ENCODE data around the gene ALCAM.

Gene ALCAM

DNA sequence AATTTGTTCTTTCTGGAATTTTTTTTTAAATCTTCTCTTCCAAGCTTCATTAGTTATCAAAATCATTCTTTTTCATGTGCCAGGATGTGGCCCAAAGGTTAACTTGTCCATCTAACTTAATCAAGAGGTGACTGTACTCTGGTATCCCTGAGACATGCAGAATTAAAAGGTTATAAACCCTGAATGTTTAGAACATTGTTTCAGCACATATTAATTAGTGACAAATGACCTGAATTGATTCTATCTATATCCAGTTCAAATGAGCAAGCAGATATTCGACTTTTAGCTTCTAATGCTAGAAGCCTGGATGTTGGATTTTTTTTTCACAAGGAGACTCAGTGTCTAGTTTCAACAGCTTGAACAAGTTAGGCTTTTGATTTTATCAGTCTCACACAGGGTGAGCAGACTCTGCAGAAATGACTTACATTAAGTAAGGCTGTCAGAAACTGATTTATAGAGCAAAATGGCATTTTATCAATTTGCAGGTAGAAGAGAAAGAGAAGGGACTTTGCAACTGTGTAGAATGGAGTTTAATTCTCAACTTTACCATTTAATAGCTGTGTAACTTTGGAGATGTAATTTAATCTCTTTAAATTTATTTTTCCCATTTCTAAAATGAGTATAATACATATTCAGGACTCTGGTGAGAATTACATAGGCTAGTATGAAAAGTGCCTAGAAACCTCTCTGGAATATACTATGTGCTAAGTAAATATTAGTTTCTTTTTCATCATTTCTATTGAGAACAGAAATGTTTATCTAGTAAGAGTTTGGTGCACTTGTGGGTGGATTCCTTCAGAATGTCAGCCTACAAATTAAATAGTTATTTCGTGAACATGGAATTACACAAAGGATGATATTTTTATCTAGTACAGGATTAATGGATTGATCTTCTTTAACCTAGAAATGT is 100.0 kb downstream of the ALCAM start:
- DNase-seq (ENCODE audit: low read depth, low spot score): no peak
- H3K27ac ChIP-seq: no peak overlapping the region

DNA sequence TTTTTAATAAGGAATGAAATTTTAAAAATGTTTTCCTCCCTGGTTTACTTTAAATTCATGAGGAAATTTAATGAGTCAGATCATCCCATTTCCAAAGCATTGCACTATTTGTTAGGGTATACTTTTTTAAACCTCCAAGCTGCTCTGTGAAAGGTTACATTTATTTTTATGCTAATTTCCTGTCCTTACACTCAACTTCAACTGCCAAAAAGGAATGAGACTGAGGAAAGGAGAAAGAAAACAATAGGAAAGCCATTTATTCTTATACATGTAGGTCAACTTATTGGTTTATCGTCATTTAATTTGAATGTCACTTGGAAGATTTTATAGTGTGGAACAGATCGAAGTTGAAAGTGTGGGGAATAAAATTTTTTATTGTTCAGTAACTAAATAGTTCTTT is 104.1 kb downstream of the ALCAM start:
- no peak overlapping the region for H3K27ac ChIP-seq
- DNase-seq (ENCODE audit: low read depth, low spot score): no peak

DNA sequence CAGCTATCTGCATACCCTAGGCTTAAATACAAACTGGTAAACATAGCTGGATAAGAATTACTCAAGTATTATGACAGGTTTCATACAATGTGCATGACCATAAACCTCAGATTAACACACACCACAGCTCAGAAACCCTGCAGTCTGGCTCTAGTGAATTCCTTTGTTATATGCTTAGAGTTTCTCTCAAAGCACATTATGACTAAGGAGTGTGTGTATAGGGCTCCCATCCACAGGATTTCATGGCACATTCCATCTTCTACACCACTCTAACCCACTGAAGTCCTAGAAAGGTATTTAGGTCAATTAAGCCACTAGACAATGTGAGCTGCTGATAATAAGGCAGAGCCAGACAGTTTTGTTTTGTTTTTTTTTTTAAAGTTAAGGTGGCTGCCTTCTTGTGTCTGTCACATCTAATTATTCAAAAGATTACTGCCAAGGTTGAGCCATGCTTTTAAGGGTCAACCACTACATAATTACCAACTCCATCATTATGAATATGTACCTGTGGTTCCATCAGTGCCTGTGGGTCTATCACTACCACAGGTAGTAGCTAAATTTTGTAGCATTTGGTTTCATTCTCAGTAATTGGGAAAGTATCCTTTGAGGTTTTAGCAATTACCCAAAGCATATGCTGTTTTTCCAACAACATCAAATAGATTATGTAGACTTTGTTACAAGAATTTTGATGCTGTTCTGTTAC is 107.0 kb downstream of the ALCAM start:
- H3K27ac ChIP-seq: peak overlapping the region; percentile 19
- DNase-seq (ENCODE audit: low read depth, low spot score): peak; percentile 56

DNA sequence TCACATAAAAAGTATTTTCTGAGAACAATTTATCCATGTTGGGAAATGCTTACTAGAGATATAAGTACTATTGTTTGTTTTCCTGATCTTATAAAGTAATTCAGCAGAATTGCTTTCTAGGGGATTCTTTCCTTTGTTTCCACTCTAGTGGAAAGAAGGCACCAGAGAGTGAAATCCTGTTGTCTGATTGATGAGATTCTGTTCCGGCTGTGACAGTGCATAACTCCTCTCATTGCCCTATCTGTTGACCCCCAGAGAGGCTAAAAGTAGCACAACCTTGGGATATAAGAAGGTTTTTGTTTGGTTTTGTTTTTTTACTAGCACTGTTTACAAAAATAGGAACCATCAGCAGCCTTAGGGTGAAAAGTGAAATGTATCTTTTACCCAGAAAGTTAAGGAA is 114.1 kb downstream of the ALCAM start:
- H3K27ac ChIP-seq: no peak overlapping the region
- no peak for DNase-seq (ENCODE audit: low read depth, low spot score)

DNA sequence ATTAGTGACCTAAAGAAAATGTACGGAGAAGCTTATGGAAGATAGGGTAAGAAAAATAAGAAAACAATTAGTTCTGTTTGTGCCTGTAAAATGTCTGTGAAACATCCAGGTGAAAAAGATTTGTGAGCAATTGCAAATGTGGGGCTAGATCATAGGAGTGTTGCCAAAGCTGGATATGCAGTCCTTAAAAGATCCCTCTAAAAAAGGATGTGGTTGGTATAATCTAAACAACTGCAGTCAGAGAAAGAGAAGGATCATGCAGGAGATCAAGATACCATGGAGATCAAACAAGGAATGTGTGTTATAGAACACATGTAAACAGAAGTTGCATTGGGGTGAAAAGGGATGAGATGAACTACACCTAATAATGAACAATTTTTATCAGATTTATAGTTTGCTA is 116.8 kb downstream of the ALCAM start:
- H3K27ac ChIP-seq: no peak overlapping the region
- no peak for DNase-seq (ENCODE audit: low read depth, low spot score)

DNA sequence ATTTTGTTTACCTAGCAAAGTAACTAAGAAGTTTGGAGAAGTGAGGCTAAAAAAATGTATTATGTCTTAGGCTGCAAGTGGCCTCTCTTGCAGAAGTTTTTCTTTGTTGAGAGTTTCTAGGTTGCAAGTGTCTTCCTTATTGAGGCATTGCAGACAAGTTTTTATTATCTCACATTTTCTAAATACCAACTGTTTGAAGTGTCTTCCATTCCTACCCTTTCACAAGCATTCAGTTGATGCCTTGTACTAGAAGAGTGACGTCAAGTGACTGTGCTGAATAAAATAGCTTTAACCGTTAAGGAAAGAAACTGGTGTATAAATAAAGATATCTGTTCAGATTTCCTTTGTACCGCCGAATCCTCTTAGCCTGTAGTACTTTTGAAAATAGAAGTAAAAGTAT is 123.3 kb downstream of the ALCAM start:
- DNase-seq (ENCODE audit: low read depth, low spot score): no peak
- no peak overlapping the region for H3K27ac ChIP-seq

DNA sequence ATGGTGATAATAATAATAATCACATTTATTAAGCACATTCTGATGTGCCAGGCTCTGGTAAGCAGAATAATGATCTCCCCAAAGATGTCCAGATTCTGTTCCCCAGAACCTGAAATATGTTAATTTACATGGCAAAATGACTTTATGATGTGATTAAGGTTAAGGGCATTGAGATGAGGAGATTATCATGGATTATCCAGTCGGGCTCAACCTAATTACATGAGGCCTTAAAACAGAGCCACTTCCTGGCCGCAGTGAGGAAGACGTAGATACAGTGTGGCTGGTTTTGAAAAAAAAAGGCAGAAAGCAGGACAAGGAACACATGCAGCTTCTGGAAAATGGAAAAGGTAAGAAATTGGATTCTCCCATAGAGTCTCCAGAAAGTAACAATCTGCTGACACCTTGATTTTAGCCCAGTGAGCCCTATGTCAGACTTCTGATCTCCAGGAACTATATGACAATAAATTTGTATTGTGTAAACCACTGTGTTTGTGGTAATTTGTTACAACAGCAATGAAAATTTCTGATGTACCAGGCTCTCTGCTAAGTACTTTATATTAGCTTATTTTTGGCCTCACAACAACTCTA is 126.7 kb downstream of the ALCAM start:
- no peak overlapping the region for H3K27ac ChIP-seq
- no peak for DNase-seq (ENCODE audit: low read depth, low spot score)

DNA sequence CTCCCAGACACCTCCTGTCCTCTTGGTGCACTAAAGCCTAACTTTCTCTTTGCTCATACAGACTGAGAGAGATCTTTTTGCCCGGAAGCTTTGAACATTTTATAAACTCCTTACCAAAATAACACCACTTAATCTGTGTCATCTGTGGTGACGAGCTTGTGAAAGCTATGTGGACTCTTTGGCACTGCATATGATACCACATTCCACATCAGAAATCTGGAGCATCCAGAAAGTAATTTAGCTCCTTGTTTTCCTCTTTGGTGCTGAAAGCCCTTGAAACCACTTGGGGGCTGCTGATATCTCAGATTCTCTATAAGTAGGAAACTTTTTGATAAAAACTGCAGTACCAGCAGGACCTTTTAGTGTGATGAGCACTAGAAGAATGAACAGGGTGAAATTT is 128.3 kb downstream of the ALCAM start:
- DNase-seq (ENCODE audit: low read depth, low spot score): no peak
- no peak overlapping the region for H3K27ac ChIP-seq

DNA sequence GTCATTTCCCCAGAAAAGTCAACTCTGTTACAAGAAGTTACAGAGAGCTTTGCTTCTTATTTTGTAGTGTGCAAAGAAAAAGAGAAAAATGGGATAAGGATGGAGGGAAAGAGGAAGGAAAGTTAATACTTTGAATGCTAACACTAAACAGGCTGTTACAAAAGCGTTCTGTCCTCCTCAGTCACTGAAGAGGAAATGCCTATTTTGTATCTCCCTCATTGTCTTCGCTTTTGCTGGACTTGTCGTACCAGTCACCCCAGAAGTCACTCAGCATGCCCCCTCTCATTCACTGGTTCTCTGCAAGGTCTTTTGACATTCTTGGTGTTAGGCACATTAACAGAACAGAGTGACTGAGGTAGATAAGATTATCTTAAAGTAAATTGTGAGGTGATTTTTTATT is 129.6 kb downstream of the ALCAM start:
- no peak overlapping the region for H3K27ac ChIP-seq
- DNase-seq (ENCODE audit: low read depth, low spot score): no peak

DNA sequence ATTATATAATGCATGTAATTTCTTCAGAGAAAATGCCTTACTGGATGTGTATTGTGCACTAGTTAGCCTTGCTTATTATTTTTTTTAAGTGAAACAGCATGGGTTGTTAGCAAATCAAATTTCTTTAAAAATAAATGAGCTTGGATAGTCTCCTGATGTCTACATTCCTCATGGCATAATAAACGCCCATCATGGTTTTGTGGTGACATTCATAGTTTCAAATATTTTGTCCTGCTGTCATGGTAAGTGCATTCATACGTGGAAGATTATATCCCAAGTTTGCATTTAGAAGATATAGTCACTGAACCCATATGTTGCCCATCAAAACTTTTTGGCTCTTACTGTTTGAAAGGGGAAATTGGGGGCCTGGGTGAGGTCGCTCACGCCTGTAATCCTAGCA is 130.7 kb downstream of the ALCAM start:
- no peak overlapping the region for H3K27ac ChIP-seq

DNA sequence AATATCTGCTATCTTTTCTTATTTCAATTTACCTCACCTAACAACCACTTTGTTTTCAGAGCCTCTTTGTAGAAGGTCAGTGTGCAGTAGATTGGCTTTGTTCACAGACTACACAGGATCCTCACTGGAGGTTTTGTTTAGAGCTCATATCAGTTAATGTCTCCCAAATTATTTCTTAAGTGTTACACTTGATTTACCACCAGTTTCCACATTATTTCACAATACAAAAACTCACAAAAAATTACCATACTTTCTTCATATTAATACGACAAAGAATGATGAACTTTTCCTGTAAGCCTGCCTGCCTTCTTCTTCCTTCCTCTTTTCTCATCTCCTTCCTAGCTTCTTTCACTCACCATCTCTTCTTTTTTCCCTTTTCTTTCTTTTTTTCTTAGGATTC is 133.3 kb downstream of the ALCAM start:
- no peak for DNase-seq (ENCODE audit: low read depth, low spot score)

More for the DNA sequence above, 130.7 kb downstream of the ALCAM start:
- no peak for DNase-seq (ENCODE audit: low read depth, low spot score)

DNA sequence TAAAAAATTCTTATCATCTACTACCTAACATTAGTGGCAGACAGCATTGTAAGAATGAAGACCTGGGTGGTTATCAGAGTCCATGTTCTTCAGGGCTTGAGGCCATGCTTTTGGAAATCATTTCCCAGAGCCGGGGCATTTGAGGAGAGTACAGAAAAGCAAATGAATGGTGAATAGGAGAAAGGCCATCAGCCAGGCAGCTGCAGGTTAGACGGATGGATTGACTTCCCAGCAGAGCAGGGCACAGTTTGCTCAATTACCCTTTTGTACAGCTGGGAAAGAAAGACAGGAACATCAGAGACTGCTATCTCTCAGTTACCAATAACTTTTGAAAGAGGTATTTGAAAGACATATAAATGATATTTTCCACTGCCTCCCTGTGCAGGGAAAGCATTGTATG is 135.6 kb downstream of the ALCAM start:
- no peak for DNase-seq (ENCODE audit: low read depth, low spot score)
- no peak overlapping the region for H3K27ac ChIP-seq

More for the DNA sequence above, 133.3 kb downstream of the ALCAM start:
- no peak overlapping the region for H3K27ac ChIP-seq

DNA sequence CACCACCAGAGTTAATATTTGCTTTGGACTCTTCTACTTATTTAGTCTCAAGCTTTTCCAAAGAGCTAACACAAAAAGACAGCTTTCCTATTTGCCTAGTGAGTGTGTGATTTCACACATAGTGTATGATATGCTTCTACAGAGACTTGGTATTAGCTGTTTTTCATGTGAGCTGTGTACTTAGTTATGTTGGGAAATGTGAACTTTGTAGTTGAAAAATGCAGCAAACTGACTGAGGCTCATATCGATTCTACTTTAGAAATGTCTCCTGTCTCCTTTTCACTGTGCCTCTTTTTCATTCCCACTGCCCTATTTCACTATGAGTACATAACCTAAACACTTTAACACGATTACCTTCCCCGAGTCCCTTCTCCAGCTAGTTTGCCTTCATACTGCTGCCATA is 136.5 kb downstream of the ALCAM start:
- DNase-seq (ENCODE audit: low read depth, low spot score): no peak
- H3K27ac ChIP-seq: no peak overlapping the region

DNA sequence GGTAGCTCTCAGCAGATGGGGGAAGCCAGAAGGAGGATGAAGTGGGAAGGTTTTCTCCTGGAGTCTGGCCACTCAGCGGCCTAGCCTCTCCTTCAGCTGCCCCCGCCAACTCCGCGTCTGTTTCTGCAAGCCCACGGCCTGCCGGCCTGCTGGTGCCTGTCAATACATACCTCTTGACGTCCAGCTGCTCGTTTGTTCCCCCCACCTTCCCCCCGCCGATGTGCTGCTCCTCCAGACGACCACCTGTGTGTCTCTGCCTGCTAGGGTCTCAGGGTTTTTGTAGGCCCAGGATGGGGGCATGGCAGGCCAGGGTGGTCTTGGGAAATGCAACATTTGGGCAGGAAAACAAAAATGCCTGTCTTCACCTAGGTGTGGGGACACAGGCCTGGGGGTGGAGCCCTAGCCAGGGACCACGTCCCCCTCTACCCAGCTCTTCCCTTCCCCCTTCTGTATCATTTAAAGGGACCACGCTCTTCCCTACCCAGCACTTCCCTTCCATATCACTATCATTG is 137.8 kb downstream of the ALCAM start:
- H3K27ac ChIP-seq: no peak overlapping the region
- no peak for DNase-seq (ENCODE audit: low read depth, low spot score)

DNA sequence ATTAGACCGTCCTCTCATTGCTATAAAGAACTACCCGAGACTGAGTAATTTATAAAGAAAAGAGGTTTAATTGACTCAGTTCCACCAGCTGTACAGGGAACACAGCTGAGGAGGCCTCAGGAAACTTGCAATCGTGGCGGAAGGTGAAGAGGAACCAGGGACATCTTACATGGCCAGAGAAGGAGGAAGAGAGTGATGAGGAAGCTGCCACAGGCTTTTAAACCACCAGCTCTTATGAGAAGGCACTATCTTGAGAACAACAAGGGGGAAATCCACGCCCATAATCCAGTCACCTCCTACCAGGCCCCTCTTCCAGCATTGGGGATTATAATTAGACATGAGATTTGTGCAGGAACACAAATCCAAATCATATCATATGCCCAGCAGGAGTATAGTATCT is 138.5 kb downstream of the ALCAM start:
- H3K27ac ChIP-seq: no peak overlapping the region
- DNase-seq (ENCODE audit: low read depth, low spot score): no peak

DNA sequence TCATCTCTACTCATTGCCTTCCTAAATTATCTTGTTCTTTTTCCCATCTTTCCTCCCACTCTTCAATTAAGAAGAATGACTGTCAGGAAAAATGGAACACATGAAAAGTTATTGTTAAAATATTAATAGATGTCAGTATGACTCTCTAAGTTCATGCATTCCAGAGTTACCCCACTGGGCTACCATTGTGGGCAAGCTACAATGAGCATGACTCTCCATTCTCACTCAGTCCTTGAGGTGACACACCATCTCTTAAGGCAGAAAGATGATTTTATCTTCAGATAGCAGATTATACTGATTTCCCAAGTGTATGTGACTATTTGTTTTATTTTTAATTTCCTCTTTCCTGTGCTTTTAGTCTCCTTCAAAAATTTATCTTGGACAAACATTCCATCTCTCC is 144.3 kb downstream of the ALCAM start:
- no peak for DNase-seq (ENCODE audit: low read depth, low spot score)
- no peak overlapping the region for H3K27ac ChIP-seq

DNA sequence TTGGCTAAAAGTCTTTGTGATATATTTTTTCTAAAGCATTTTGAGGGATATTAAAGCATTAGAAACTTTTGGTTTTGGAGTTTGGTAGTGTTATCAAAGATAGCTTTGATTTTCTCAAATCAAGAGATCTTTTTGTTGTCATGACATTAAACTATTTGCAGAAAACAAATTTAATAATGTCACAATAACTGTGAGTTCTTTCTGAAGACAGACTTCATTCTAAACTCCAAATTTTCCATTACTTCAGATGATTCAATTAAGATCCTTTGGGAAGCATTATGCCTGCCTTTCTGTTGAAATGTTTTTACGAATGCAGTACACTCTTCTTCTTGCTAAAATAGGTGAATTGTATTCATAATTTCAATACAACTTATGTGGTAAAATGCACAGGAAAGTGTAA is 145.4 kb downstream of the ALCAM start:
- H3K27ac ChIP-seq: no peak overlapping the region
- no peak for DNase-seq (ENCODE audit: low read depth, low spot score)

DNA sequence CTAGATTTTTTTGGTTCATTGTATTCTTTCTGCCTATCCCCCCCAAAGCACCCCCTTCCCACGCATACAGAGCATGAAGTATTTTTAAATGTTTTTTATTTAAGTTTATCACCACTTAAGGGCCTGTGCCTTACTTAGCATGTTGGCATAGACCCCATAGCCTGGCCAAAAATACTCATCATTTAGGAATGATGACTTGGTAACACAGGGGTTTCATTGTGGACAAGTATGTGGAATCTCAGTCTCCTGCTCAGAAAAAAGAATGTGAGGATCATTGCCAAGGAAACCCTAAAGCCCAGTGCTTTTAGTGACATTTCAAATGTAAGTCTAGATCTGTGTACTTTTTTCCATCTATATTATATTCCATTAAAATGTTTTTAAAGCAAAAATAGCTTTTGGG is 146.3 kb downstream of the ALCAM start:
- no peak overlapping the region for H3K27ac ChIP-seq
- DNase-seq (ENCODE audit: low read depth, low spot score): no peak

DNA sequence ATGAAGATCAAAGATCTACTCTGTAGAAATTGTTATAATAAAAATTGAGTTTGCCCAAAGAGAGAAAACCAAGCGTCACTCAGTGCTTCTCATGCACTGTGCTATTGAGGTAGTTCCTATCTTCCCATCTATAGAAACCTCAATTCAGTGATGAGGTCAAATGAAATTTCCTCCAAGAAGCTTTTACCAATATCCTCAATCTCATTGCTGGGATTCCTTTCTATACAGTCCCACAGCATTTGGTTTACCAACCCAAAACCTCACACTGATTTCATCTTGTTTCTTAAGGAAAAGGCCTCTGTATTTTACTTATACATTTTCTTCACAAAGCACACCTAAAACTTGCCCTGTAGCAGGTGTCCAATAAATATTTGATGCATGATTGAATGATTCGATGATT is 147.2 kb downstream of the ALCAM start:
- DNase-seq (ENCODE audit: low read depth, low spot score): no peak
- H3K27ac ChIP-seq: no peak overlapping the region

DNA sequence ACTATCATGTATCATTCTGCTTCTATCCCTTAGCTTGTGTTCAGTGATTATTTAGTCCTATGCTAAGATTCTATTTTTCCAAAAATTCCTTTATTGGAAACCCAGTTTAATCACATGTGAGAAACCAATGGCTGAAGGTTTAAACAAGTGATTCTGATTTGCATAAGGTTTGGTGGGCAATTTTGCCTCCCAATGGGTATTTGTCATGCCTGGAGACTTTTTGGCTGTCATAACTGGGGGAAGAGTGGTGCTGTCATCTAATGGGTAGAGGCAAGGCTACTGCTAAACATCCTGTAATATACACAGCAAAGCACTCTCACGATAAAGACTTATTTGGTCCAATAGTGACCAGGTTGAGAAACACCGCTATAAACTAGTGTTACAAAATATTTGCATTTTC is 148.7 kb downstream of the ALCAM start:
- H3K27ac ChIP-seq: no peak overlapping the region
- no peak for DNase-seq (ENCODE audit: low read depth, low spot score)

DNA sequence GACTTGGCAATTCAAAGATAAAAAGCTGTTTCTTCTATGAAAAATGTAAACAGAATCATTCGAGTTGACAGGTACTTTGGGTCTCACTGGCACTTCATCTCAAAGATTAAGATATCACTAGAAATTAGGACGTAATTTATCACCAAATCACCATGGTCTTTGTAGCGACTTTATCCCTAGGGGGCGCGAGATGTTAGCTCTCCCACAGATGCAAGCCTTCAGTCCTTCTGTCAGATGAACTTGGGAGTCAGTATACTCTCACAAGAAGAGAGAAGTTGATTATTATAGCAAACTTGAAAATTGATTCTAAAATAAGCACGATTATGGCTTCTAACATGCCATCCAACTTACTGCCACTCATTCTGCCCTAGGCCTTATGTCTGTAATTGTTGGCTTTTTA is 150.3 kb downstream of the ALCAM start:
- DNase-seq (ENCODE audit: low read depth, low spot score): no peak
- no peak overlapping the region for H3K27ac ChIP-seq

All from epithelial cell of prostate (primary cell).